Chondrocyte (in vitro differentiated cells): ENCODE data around the gene KCTD19. TPM values are rescaled to one million over a fixed set of nuclear protein-coding genes. Genes with fewer than 3 reads are reported as not detected.

Experiments
- DNase-seq: peaks from one replicate; pipeline ENCODE4 v3.0.0; 2021; ENCODE audit warnings: mixed read lengths, low spot score
- H3K27ac Mint-ChIP-seq: one replicate; pipeline ENCODE4 v1.8.0; 2021; ENCODE audit warnings: mild to moderate bottlenecking, moderate library complexity, mixed read lengths; ENCODE audit not compliant: unreplicated experiment
- H3K27me3 Mint-ChIP-seq: 2 replicates; pipeline ENCODE4 v1.8.0; 2021; ENCODE audit warnings: low read depth, mixed read lengths
- H3K36me3 Mint-ChIP-seq: 2 replicates; pipeline ENCODE4 v1.8.0; 2021; ENCODE audit warnings: low read depth, mixed read lengths
- H3K4me1 Mint-ChIP-seq: 2 replicates; pipeline ENCODE4 v1.8.0; 2021; ENCODE audit warnings: low read depth, mild to moderate bottlenecking, mixed read lengths
- H3K4me3 Mint-ChIP-seq: one replicate; pipeline ENCODE4 v1.8.0; 2021; ENCODE audit warnings: mild to moderate bottlenecking, moderate library complexity, mixed read lengths; ENCODE audit not compliant: unreplicated experiment
- H3K9me3 Mint-ChIP-seq: 2 replicates; pipeline ENCODE4 v1.8.0; 2021; ENCODE audit warnings: low read depth, mixed read lengths
- CTCF ChIP-seq: fragments of 200-600 bp; sonication (generic); IDR thresholded peaks from 2 replicates; pipeline ENCODE4 v1.5.0; 2021; ENCODE audit warnings: antibody characterized with exemption, mild to moderate bottlenecking, moderate library complexity
- total RNA-seq: library from RNA; stranded (reverse); gene quantifications from 3 replicates; pipeline ENCODE4 v1.2.1, GENCODE V29; 2021

The KCTD19 gene
- total RNA-seq, 1 donor from 2014 or later: not detected

DNA sequence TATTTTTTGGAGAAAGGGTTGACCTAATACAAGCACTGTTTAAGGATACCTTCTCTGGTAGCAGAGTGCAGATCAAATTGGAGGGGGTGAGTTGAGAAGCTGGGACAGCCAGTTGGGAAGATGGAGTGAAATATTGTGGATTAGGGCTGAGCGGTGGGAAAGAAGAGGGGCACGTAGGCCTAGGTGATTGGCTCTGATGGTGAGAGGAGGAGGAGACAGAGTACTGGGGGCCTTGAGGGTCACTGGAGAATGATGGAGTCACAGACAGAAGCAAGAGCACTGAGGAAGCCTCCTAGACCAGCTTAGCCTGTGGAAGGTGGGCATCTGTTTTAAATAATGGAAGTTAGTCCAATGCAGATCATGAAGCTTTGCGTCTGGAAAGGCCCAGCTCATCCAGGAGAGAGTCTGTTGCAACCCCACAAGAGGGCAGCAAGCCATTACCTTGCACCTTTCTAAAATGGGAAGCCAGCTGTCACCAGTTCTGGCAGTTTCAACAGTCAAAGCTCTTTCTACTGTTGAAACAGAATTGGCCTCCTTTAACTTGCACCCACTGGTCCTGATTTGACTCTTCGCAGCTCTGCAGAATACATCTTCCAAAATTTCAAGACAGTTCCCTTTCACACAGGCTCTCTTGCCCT, 66.0 kb downstream of the KCTD19 start:
- peaks cover 1% of the 10 kb centered on the region for H3K27me3 Mint-ChIP-seq
- H3K27ac Mint-ChIP-seq: no peak overlapping the region
- DNase-seq: no peak
- peaks cover 4% of the 10 kb centered on the region for H3K4me1 Mint-ChIP-seq
- H3K36me3 Mint-ChIP-seq: peaks cover 7% of the 10 kb centered on the region
- H3K4me3 Mint-ChIP-seq: no peak overlapping the region
- TF ChIP-seq CTCF: peak; percentile 82
- no peaks in the 10 kb centered on the region for H3K9me3 Mint-ChIP-seq

- peak; percentile 83 for DNase-seq
- Mint-ChIP-seq H3K4me1 (peaks cover 4% of the 10 kb centered on the region), H3K36me3 (peaks cover 7% of the 10 kb centered on the region), H3K4me3 (no peak overlapping the region), H3K27me3 (peaks cover 1% of the 10 kb centered on the region), H3K27ac (no peak overlapping the region), H3K9me3 (no peaks in the 10 kb centered on the region)
- no peak for TF ChIP-seq CTCF
These were observed 66.8 kb downstream of the KCTD19 start for GRCh38 chr16:67259705-67260104.

DNA sequence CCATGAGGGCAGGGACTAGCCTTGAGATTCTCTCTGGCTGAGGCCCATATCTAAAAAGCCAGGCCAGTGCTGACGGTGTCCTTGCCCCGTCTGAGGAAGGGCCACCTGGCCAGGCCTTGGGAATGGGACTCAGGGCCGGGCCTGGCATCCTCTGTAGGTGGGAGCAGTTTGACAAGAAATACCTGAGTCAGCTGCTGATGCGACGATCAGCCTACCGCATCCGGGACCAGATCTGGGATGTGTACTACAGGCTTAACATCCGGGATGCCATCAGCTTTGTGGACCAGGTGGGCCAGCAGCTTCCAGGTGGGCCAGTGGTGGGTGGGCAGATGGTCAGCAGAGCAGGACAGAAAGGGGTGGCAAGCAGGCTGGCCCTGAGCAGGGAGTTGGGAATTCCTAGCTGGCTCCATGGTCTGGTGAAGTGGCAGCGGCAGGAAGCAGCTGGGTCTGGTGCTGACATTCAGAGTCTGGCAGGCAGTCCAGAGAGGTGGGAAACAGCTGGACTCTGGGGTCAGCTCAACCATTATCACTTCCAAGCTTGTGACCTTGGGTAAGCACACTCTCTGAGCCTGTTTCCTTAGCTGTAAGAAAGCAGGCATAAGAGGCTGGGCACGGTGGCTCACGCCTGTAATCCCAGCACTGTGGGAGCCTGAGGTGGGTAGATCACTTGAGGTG, 68.2 kb downstream of the KCTD19 start:
- Mint-ChIP-seq H3K27me3 (peaks cover 1% of the 10 kb centered on the region), H3K4me1 (peaks cover 4% of the 10 kb centered on the region), H3K27ac (no peak overlapping the region), H3K36me3 (peaks cover 7% of the 10 kb centered on the region), H3K4me3 (no peak overlapping the region), H3K9me3 (no peaks in the 10 kb centered on the region)
- peak; percentile 82 for DNase-seq
- TF ChIP-seq CTCF: no peak

DNA sequence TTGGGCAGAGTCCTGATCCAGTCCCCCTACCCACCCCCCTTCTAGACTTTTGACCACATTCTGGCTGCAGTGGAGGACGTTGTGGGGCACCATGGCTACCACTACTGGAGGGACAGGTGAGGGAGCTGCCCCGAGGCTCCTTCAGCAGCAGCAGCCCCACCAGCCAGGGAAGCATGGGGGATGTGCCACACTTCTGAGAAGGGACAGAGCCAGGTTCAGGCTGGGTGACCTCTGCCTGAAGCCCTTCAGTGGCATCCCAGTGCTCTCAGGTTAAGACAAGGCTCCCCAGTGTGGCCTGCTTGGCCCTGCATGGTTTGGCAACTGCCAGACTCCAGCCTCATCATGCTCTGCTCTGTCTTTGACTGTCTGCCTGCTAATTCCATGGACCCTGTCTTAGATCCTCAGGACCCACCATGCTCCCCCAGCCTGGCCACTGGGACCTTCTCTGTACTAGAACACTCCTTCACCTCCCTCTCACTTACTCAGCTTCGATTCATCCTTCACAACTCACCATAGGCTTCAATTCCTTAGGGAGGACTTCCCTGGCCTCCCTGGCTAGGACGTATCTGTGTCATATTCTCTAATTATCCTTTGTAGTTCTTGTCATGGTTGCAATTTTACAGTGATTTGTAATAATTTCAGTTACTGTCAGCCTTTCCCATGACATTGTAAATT, 68.9 kb downstream of the KCTD19 start:
- no peak for TF ChIP-seq CTCF
- no peak overlapping the region for H3K27ac Mint-ChIP-seq
- H3K27me3 Mint-ChIP-seq: no peaks in the 10 kb centered on the region
- peaks cover 4% of the 10 kb centered on the region for H3K4me1 Mint-ChIP-seq
- peak; percentile 82 for DNase-seq
- no peaks in the 10 kb centered on the region for H3K9me3 Mint-ChIP-seq
- peaks cover 7% of the 10 kb centered on the region for H3K36me3 Mint-ChIP-seq
- H3K4me3 Mint-ChIP-seq: no peak overlapping the region

DNA sequence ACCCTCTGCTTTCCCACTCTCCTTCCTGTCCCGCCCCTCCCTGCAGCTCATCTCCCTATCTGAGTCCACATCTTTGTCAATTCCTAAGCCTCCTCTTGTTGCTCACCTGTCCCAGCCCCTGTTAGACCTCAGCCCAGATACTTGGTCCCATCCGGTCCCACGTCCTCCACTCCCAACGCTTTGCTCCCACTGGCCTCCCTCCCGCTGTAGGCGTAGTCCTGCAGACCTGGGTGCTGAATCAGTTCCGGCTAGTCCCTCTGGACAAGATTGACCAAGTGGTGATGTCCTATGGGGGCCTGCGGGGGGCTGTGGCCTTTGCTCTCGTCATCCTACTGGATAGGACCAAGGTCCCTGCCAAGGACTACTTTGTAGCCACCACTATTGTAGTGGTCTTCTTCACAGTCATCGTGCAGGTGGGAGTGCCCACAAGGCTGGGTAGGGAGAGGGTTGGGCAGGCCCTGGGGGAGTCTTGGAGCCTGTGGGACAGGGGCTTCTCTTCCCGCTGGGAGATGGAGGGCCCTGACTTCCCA, 69.8 kb downstream of the KCTD19 start:
- Mint-ChIP-seq H3K4me3 (no peak overlapping the region), H3K27me3 (no peaks in the 10 kb centered on the region), H3K9me3 (no peaks in the 10 kb centered on the region), H3K36me3 (peaks cover 7% of the 10 kb centered on the region), H3K4me1 (peaks cover 4% of the 10 kb centered on the region), H3K27ac (no peak overlapping the region)
- peak; percentile 77 for DNase-seq
- no peak for TF ChIP-seq CTCF
